ENCODE results near the gene TIAM1.

- TF ChIP-seq CTCF (IDR thresholded peaks at IDR 0.05 in 4 of 5, conservative IDR thresholded peaks at IDR 0.05 in 1 of 5) (no peak), POLR2A (IDR thresholded peaks at IDR 0.05) (no peak)
Measured at GRCh38 chr21:31336739-31337040, 7.4 kb downstream of the TIAM1 start.

All from gastrocnemius medialis (tissue), 4 donors.